ENCODE results near the gene SLC1A2.

SLC1A2 gene

DNA sequence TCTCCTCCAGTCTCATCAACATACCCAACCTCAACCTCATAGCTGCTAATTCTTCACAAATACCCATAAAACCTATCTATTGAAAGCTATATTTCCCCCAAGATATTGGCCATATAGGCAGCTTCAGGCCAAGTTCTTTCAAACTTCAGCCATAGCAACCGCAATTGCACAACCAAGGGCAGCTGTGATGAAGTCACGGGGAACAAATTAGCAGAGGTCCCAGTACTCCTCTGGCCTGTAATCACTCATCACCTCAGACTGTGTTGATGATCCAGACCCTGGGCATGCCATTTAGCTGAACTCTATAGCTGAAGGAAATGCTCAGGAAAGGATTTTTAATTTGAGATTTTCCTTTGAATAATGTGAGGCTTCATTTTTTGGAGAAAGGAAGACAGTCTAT is 84.1 kb downstream of the SLC1A2 start:
- H3K27me3 ChIP-seq (ENCODE audit: low read length): no peaks in the 10 kb centered on the region
- no peak overlapping the region for H3K4me2 ChIP-seq (ENCODE audit: low read depth, low read length, poor library complexity, severe bottlenecking)
- H3F3A ChIP-seq (ENCODE audit: insufficient read depth): no peaks in the 10 kb centered on the region
- no peaks in the 10 kb centered on the region for H3K36me3 ChIP-seq (ENCODE audit: low read length)
- no peaks in the 10 kb centered on the region for H3K9me2 ChIP-seq (replicated peaks; ENCODE audit: insufficient read depth, low read length)
- no peak overlapping the region for H3K9ac ChIP-seq (ENCODE audit: low read length)
- no peak overlapping the region for H2AFZ ChIP-seq (ENCODE audit: low read depth, low read length, severe bottlenecking)
- no peaks in the 10 kb centered on the region for H3K79me2 ChIP-seq (ENCODE audit: insufficient read depth, low read length)
- TF ChIP-seq, protein P1, sequence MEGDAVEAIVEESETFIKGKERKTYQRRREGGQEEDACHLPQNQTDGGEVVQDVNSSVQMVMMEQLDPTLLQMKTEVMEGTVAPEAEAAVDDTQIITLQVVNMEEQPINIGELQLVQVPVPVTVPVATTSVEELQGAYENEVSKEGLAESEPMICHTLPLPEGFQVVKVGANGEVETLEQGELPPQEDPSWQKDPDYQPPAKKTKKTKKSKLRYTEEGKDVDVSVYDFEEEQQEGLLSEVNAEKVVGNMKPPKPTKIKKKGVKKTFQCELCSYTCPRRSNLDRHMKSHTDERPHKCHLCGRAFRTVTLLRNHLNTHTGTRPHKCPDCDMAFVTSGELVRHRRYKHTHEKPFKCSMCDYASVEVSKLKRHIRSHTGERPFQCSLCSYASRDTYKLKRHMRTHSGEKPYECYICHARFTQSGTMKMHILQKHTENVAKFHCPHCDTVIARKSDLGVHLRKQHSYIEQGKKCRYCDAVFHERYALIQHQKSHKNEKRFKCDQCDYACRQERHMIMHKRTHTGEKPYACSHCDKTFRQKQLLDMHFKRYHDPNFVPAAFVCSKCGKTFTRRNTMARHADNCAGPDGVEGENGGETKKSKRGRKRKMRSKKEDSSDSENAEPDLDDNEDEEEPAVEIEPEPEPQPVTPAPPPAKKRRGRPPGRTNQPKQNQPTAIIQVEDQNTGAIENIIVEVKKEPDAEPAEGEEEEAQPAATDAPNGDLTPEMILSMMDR (IDR thresholded peaks at IDR 0.05; ENCODE audit: insufficient read depth, low read length, poor library complexity, severe bottlenecking): no peak
- no peak for TF ChIP-seq EZH2phosphoT487 (conservative IDR thresholded peaks at IDR 0.05; ENCODE audit: low read length)
- H3K4me3 ChIP-seq (ENCODE audit: insufficient read depth, low read length, poor library complexity, severe bottlenecking): no peak overlapping the region
- no peaks in the 10 kb centered on the region for H3K9me3 ChIP-seq (ENCODE audit: insufficient read depth, low read length)
- H4K20me1 ChIP-seq (ENCODE audit: low read depth, low read length): no peaks in the 10 kb centered on the region
- H3K27ac ChIP-seq (ENCODE audit: low read depth, low read length): no peak overlapping the region

DNA sequence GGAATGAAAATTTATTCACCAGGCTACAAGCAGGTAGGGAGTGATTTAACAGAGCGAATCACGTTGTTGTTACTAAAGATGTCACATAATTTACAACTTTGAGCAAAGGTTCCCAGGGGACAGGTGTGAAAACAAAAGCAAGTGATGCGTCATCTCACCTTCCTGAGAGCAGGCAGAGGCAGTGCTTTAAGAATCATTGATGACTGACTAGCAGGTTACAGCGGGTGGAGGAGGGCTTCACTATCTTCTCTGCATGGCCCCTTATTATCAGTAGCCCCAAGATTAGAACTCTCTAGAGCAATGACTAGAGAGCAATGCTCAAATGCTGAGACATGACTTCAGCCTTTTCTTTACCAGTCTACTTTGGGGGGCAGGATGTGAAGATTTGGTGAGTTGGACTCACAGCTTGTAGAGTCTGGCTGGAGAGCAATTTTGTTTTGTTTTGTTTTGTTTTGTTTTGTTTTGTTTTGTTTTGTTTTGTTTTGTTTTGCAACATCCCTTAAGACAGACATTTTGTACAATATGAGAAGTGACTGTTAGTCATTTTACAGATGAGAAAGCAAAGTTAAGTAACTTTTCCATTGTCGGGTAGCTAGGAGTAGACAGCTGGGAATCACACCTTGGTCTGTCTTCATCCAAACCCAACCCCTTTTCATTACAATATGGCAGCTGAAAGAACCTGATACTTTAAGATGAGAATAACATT is 84.8 kb downstream of the SLC1A2 start:
- Histone ChIP-seq H4K20me1 (ENCODE audit: low read depth, low read length) (no peaks in the 10 kb centered on the region), H3K79me2 (ENCODE audit: insufficient read depth, low read length) (no peaks in the 10 kb centered on the region), H3K4me3 (ENCODE audit: insufficient read depth, low read length, poor library complexity, severe bottlenecking) (no peak overlapping the region), H3K36me3 (ENCODE audit: low read length) (no peaks in the 10 kb centered on the region), H3K27me3 (ENCODE audit: low read length) (no peaks in the 10 kb centered on the region), H3K9me2 (replicated peaks; ENCODE audit: insufficient read depth, low read length) (no peaks in the 10 kb centered on the region), H2AFZ (ENCODE audit: low read depth, low read length, severe bottlenecking) (no peak overlapping the region), H3K9ac (ENCODE audit: low read length) (no peak overlapping the region), H3K4me2 (ENCODE audit: low read depth, low read length, poor library complexity, severe bottlenecking) (no peak overlapping the region), H3F3A (ENCODE audit: insufficient read depth) (no peaks in the 10 kb centered on the region), H3K27ac (ENCODE audit: low read depth, low read length) (no peak overlapping the region), H3K9me3 (ENCODE audit: insufficient read depth, low read length) (no peaks in the 10 kb centered on the region)
- no peak for TF ChIP-seq EZH2phosphoT487 (conservative IDR thresholded peaks at IDR 0.05; ENCODE audit: low read length)
- TF ChIP-seq, protein P1 (IDR thresholded peaks at IDR 0.05; ENCODE audit: insufficient read depth, low read length, poor library complexity, severe bottlenecking): no peak

DNA sequence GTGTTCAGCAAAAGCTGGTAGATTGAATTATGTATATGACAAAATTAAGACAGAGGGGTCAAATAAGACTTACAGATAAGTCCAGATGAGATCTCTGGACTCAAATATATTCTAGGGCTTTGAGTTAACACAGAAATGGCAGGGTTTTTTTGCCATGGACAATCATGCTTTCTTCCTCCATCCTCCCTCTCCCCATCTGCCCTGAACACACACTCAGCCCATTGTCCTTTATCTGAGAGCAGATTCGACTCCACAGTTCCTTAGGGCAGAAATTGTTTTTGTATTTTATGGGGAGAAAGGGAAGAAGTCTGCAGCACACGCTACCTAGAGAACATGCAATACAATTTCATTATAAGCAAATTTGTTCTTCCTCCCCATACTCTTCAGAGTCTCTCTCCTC is 86.8 kb downstream of the SLC1A2 start:
- TF ChIP-seq EZH2phosphoT487 (conservative IDR thresholded peaks at IDR 0.05; ENCODE audit: low read length): no peak
- TF ChIP-seq, protein P1 (IDR thresholded peaks at IDR 0.05; ENCODE audit: insufficient read depth, low read length, poor library complexity, severe bottlenecking): no peak
- Histone ChIP-seq H3F3A (ENCODE audit: insufficient read depth) (no peaks in the 10 kb centered on the region), H3K9me2 (replicated peaks; ENCODE audit: insufficient read depth, low read length) (no peaks in the 10 kb centered on the region), H2AFZ (ENCODE audit: low read depth, low read length, severe bottlenecking) (no peak overlapping the region), H4K20me1 (ENCODE audit: low read depth, low read length) (no peaks in the 10 kb centered on the region), H3K79me2 (ENCODE audit: insufficient read depth, low read length) (no peaks in the 10 kb centered on the region), H3K9ac (ENCODE audit: low read length) (no peak overlapping the region), H3K9me3 (ENCODE audit: insufficient read depth, low read length) (no peaks in the 10 kb centered on the region), H3K4me2 (ENCODE audit: low read depth, low read length, poor library complexity, severe bottlenecking) (no peak overlapping the region), H3K4me3 (ENCODE audit: insufficient read depth, low read length, poor library complexity, severe bottlenecking) (no peak overlapping the region), H3K27ac (ENCODE audit: low read depth, low read length) (no peak overlapping the region), H3K36me3 (ENCODE audit: low read length) (no peaks in the 10 kb centered on the region), H3K27me3 (ENCODE audit: low read length) (no peaks in the 10 kb centered on the region; the same call in 1 of the 2 replicates)
